ENCODE data around the gene THAP4.

THAP4 gene

GRCh38 chr2:241617431-241618154 is 19.4 kb downstream of the THAP4 start:
- no peak for TF ChIP-seq CTCF (IDR thresholded peaks at IDR 0.05)

- TF ChIP-seq CTCF (IDR thresholded peaks at IDR 0.05): no peak
These were observed 20.5 kb downstream of the THAP4 start for GRCh38 chr2:241616168-241617125.

- no peak for TF ChIP-seq CTCF (IDR thresholded peaks at IDR 0.05)
These were observed 21.4 kb downstream of the THAP4 start for GRCh38 chr2:241615522-241616052.

- TF ChIP-seq CTCF (IDR thresholded peaks at IDR 0.05): no peak
These were observed 21.9 kb downstream of the THAP4 start for GRCh38 chr2:241615041-241615440.

- no peak for TF ChIP-seq CTCF (IDR thresholded peaks at IDR 0.05)
These were observed 23.8 kb downstream of the THAP4 start for GRCh38 chr2:241613017-241613780.

GRCh38 chr2:241612156-241613016 is 24.6 kb downstream of the THAP4 start:
- TF ChIP-seq CTCF (IDR thresholded peaks at IDR 0.05): no peak

Data from LNCAP (cell line).